GM18868 (cell line): Measurements from ENCODE around the gene D2HGDH.

ENCODE experiments used
- ATAC-seq: cut with Tn5 transposase; IDR thresholded peaks from one replicate; pipeline ENCODE4 v1.9.1; 2021; ENCODE audit warnings: mild to moderate bottlenecking, moderate library complexity; ENCODE audit not compliant: unreplicated experiment

The D2HGDH gene

GRCh38 chr2:241734467-241735208 is at the start of gene D2HGDH:
D2HGDH (plus strand) TSS chr2:241734630; CDS start chr2:241735225, 595 bp downstream.
- peak; percentile 78 for ATAC-seq

GRCh38 chr2:241686324-241686649 is 48.1 kb upstream of the D2HGDH start:
- peak; percentile 11 for ATAC-seq

GRCh38 chr2:241686650-241687425 is 47.6 kb upstream of the D2HGDH start, which contains the start of gene DTYMK:
DTYMK (minus strand) TSS chr2:241686815; CDS start chr2:241686783, 32 bp downstream.
- ATAC-seq: peak; percentile 92

DNA sequence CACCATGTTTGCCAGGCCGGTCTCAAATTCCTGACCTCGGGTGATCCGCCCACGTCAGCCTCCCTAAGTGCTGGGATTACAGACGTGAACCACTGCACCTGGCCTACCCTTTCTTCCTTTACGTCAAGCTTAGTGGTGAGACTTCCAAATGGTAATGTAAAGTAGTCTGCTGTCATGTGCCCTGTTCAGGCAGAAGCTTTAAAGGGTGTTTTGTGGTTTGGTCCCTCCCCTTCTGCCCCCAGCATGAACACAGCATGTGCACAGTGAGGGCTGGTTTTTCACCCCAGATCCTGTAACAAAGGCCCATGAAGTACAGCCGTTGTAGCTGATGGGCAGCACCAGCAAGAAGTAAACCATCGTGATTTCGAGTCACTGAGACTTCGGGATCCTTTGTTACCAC is 45.1 kb upstream of the D2HGDH start:
- ATAC-seq: no peak

DNA sequence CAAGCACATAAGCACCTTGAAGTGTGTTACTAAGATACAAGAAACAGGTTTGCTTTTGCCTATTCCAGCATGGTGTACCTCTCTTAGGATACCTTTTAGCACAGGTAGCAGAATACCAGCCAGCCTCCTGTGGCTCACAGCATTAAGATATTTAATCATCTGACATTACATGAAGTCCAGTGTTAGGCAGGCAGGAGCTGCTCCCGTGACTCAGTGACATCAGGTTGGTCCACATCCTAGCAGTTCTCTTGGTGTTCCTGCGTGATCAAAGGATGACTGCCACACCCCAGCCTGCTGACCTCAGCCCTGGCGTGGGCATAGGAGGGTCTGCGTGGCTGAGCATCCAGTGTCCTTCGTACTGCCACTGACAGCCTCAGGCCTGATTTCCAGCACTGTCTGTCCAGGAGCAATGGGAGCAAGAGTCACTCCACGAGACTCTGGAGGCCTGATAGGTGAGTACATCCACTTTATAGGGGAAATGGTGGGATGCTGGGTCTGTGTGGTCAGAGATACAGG is 44.2 kb upstream of the D2HGDH start:
- ATAC-seq: no peak

DNA sequence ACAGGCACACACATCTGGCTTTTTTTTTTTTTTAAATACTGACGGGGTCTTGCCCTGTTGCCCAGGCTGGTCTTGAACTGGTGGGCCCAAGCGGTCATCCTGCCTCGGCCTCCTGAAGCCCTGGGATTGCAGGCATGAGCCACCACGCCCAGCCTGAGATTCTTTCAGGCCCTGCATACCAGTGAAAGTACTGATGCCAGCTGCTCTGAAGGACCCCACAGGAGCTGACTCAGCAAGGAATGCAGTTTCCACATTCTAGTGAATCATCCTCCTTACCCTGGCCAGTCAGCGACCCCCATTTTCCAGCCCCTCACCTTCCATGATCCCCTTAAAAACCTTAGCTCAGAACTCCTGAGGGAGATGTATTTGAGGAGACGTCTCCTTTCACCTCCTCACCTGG is 42.0 kb upstream of the D2HGDH start:
- ATAC-seq: no peak

DNA sequence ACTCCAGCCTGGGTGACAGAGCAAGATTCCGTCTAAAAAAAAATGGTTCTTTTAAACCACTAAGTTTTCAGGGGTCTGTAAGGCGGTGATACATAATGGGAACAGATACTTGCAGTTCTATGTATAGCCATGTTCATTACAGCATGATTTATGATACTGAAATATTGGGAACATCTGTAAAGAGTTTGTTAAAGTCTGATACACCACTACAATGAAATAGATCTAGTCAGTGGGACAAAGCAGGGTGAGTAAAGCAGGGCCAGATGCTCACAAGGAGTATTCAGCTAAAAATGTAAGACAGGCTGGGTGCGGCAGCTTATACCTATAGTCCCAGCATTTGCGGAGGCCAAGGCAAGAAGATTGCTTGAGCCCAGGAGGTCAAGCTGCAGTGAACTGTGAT is 38.8 kb upstream of the D2HGDH start:
- no peak for ATAC-seq

- no peak for ATAC-seq
Observed at GRCh38 chr2:241701149-241701398, 33.4 kb upstream of the D2HGDH start.

GRCh38 chr2:241701399-241702154 is 32.9 kb upstream of the D2HGDH start, which contains the start of gene ING5:
ING5 (plus strand) TSS chr2:241702039; CDS start chr2:241702066, 27 bp downstream.
- peak; percentile 63 for ATAC-seq

DNA sequence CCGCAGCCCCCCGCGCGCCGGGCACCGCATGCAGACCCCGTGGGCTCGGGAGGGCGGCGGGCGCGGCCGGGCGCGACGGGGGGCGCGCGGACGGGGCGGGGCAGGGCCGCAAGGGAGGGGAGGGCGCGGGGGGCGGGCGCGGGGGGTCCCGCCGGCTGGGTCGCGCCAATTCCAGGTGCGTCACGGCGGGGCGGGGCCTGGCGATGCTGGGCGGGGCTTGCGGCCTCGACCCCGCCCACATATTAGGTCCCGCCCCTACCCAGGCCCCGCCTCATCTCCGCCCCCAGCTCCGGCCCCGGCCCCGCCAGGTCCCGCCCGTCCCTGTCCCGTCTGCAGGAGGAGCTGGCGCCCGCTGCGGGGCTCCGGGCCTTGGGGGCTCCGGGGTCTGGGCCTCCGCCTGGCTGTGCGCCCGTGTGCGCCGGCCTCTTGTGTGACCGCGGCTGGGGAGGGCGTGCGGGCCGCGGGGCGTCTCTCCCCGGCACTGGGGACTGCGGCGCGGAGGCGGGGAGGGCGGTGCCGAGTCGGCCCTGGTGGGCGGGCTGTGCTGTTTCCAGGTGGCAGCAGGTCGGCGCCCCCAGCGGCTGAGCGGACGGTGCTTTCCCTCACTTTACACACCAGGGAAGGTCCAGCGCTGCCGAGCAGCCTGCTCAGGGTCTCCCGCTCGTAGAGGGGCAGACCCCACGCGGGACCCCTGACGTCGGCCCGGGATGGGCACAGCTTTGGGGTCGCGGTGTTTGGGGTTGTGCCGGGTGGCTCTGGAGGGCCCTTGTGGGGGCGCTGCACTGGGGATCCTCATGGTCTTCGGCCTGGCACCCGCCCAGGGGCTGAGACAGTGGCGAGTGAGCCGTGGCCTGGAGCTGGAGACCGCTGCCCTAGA is 32.0 kb upstream of the D2HGDH start:
- peak; percentile 62 for ATAC-seq

DNA sequence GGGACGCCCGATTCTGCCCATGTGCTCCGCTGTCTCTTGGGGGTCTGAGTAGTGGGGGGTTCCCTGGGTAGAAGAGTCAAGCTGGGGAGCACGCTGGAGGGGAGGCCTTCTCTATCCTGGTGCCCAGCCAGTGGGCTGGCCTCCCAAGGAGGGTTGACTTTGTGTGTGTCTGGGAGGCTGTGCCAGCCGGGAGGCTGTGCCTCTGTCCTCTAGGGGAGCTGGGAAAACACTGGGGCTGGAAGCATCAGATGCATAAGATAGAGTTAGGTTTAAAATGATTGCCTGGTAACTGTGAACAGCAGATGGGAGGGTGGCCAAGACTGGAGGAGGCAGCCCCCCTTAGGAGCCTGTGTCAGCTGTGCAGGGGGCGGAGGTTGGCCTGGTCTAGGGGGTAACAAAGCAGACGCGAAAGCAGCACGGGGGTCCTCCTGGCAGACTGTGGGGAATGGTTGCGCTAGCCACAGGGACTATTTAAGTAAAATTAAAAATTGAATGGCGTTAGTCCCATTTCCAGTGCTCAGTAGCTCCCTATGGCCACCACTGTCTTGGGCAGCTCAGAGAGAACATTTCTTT is 31.3 kb upstream of the D2HGDH start:
- ATAC-seq: no peak

DNA sequence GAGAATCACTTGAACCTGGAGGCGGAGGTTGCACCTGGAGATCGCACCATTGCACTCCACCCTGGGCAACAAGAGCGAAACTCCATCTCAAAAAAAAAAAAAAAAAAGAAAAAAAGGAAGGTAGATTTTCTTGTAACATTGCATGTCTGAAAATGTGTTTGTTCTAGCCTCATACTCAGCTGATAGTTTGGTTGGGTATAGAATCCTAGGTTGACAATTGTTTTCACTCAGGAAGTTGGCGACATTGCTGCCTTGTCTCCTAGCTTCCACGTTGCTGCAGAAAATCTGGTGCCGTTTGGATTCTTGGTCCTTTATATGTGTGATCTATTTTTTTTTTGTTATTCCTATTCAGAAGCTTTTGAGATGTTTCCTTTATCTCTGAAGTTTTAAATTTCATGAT is 27.9 kb upstream of the D2HGDH start:
- ATAC-seq: no peak

GRCh38 chr2:241708879-241709278 is 25.6 kb upstream of the D2HGDH start:
- no peak for ATAC-seq

DNA sequence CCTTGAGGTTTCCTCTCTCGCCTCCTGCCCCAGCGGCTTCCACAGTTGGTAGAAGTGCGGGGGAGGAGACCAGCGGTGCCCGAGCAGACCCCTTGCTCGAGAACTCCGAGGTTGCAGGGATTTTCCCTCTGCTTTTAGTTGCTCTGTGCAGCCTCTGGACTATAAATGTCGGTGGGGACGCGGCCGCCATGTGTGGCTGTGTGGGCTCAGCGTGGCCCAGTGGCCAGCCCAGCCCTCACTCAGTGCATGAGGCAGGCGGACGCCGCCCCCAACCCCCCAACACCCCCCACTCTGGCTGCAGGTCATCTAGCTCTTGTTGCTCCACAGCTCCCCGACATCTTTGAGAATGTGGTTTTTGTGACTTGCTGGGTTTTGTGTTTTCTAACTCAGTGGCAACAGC is 15.3 kb upstream of the D2HGDH start:
- no peak for ATAC-seq

DNA sequence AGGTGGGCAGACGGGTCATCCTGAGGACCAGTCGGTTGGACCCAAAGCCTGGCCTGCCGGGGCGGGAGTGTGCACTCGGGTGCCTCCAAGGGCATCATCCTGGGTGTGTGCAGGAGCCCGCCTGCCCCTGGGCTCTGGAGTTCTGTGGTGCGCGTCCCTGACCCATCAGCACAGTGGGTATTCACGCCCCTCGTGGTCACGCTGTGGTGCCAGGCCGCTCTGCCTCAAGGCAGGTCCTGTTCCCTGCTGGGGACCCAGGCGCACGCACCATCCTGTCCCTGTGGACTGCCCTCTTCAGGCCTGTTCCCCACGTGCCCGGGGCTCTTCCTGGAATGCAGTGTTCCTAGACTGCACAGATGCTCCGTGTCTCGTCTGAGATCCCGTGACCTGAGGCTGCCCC is 14.3 kb upstream of the D2HGDH start:
- ATAC-seq: no peak

DNA sequence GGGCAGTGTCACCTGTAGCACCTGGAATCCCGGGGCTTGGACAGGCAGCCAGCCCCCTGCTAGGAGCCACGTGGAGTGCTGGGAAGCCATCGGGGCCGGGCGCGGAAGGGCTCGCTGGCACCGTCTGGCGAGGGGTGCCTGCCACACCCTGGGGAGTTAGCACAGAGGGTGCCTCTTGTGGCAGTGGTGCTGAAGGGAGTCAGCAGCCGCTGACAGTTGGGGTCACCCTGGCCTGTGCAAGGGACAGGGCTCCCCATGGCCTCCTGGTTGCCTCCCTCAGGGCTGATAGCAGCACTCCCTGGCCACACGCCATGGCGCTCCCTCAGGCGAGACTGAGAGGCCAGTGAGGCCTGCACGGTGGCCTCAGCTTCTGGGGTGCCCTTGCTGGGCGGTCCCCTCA is 13.9 kb upstream of the D2HGDH start:
- ATAC-seq: no peak

GRCh38 chr2:241721852-241722251 is 12.6 kb upstream of the D2HGDH start:
- ATAC-seq: no peak

DNA sequence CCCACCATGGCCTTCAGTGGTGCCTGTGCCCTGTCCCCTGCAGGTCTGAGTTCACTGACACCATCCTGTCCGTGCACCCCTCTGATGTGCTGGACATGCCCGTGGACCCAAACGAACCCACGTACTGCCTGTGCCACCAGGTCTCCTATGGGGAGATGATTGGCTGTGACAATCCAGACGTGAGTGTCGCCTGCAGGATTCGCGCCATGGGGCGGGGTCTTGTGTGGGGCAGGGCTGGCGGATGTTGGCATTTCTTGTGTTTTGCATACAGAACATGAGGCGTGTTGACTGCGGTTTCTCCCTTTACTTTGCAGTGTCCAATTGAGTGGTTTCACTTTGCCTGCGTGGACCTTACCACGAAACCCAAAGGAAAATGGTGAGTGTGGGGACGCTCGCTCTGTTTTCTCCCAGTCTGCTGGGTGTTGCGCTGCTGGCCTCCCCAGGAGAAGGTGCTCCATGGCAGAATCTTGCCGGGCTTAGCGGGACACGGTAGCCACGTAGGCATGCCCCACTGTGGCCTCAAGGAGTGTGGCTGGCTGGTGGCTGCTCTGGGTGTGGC is 11.5 kb upstream of the D2HGDH start:
- no peak for ATAC-seq

- no peak for ATAC-seq
Observed at GRCh38 chr2:241724259-241724974, 10.0 kb upstream of the D2HGDH start.
